Tibial nerve (tissue), 4 donors: ENCODE measurements around the gene L3MBTL3. TPM values are rescaled to one million over a fixed set of nuclear protein-coding genes. Genes with fewer than 3 reads are reported as not detected.

Source experiments
- DNase-seq, 2 donors: peaks; one replicate each; pipeline ENCODE4 v3.0.0-alpha.2; 2019; ENCODE audit warnings: low spot score in 2 of 2
- H3K27ac ChIP-seq, 4 donors: fragments of 200-600 bp; sonication (generic) in 3 of 4; one replicate each; pipeline ENCODE4 v1.5.1; 2017 to 2019; ENCODE audit warnings: mild to moderate bottlenecking in 1 of 4
- H3K27me3 ChIP-seq, 2 donors: fragments of 200-600 bp; sonication (generic) in 1 of 2; one replicate each; pipeline versions ENCODE4 v1.5.1 to v1.6.0; 2017 to 2019
- H3K36me3 ChIP-seq, 3 donors: fragments of 200-600 bp; sonication (generic); one replicate each; pipeline ENCODE4 v1.5.1; 2018 to 2019
- H3K4me1 ChIP-seq, 4 donors: fragments of 200-600 bp; sonication (generic) in 3 of 4; one replicate each; pipeline ENCODE4 v1.5.1; 2017 to 2019
- H3K4me3 ChIP-seq, 4 donors: fragments of 200-600 bp; sonication (generic) in 3 of 4; one replicate each; pipeline ENCODE4 v1.5.1; 2017 to 2019; ENCODE audit warnings: mild to moderate bottlenecking in 1 of 4, moderate library complexity in 1 of 4
- H3K9me3 ChIP-seq, 4 donors: fragments of 200-600 bp; sonication (generic) in 3 of 4; one replicate each; pipeline ENCODE4 v1.5.1; 2017 to 2019
- EP300 ChIP-seq, 2 donors: sonication (generic); formaldehyde crosslinking; IDR thresholded peaks; one replicate each; pipeline ENCODE4 v1.6.1; 2017; ENCODE audit warnings: antibody characterized with exemption in 2 of 2, mild to moderate bottlenecking in 1 of 2
- POLR2A ChIP-seq, 2 donors: fragments of 450-650 bp; IDR thresholded peaks; one replicate each; pipeline ENCODE4 v1.6.1; 2017; ENCODE audit warnings: antibody characterized with exemption in 2 of 2, mild to moderate bottlenecking in 2 of 2, moderate library complexity in 2 of 2
- WGBS, 2 donors: methylation state at CpG; one replicate each; pipeline ENCODE4 v1.1.5; 2018; 5-methylcytosine and 5-hydroxymethylcytosine counted together
- total RNA-seq, 4 donors: library from RNA; depleted of rRNA; stranded (reverse); fragments of >200 nt; gene quantifications; one replicate each; pipeline ENCODE4 v1.1.0, GENCODE V29; 2016
- TF ChIP-seq, protein P1 (sequence below), 5 experiments: fragments of 200-600 bp in 3 of 5; fragments of 450-650 bp in 2 of 5; sonication (generic) in 3 of 5; IDR thresholded peaks; one replicate each; pipeline ENCODE4 v1.5.1; 2016 to 2019; ENCODE audit warnings: antibody characterized with exemption in 5 of 5, mild to moderate bottlenecking in 3 of 5, moderate library complexity in 2 of 5

Gene L3MBTL3
- total RNA-seq, 4 donors from 2014 or later, result 12.3 to 17.3 (median 14.4) TPM

DNA sequence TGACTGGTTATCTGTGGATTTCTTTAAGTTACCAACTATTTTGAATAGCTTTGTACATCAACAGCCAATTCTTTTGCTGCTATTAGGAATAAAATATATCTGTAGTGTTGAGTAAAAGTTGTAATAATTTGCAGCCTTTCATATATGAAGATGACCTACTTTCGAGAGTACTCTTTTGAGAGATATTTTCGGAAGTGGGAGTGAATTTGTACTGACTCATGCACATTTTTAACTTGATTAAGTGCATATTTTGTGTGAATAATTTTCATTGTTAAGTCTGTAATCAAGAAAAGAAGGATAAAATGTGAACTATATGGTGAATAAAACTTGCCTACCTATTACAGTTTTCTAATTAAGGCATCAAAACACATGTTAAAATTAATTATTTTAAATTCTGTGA, 51.9 kb downstream of the L3MBTL3 start:
- H3K27ac ChIP-seq, result no peak overlapping the region
- WGBS, 2 donors, result 30 to 38% methylated on average over 2 of the region's 2 CpGs
- DNase-seq, result no peak
- no peaks in the 10 kb centered on the region for H3K9me3 ChIP-seq
- H3K27me3 ChIP-seq, result no peaks in the 10 kb centered on the region
- H3K4me1 ChIP-seq, result peaks cover 0 to 8% (median 0%) of the 10 kb centered on the region in 4 donors
- TF ChIP-seq, protein P1, sequence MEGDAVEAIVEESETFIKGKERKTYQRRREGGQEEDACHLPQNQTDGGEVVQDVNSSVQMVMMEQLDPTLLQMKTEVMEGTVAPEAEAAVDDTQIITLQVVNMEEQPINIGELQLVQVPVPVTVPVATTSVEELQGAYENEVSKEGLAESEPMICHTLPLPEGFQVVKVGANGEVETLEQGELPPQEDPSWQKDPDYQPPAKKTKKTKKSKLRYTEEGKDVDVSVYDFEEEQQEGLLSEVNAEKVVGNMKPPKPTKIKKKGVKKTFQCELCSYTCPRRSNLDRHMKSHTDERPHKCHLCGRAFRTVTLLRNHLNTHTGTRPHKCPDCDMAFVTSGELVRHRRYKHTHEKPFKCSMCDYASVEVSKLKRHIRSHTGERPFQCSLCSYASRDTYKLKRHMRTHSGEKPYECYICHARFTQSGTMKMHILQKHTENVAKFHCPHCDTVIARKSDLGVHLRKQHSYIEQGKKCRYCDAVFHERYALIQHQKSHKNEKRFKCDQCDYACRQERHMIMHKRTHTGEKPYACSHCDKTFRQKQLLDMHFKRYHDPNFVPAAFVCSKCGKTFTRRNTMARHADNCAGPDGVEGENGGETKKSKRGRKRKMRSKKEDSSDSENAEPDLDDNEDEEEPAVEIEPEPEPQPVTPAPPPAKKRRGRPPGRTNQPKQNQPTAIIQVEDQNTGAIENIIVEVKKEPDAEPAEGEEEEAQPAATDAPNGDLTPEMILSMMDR (IDR thresholded peaks at IDR 0.05), result no peak
- TF ChIP-seq POLR2A (IDR thresholded peaks at IDR 0.05) (no peak), EP300 (IDR thresholded peaks at IDR 0.05) (no peak)
- H3K4me3 ChIP-seq, result no peak overlapping the region
- peaks cover 0 to 11% (median 0%) of the 10 kb centered on the region in 3 donors for H3K36me3 ChIP-seq

DNA sequence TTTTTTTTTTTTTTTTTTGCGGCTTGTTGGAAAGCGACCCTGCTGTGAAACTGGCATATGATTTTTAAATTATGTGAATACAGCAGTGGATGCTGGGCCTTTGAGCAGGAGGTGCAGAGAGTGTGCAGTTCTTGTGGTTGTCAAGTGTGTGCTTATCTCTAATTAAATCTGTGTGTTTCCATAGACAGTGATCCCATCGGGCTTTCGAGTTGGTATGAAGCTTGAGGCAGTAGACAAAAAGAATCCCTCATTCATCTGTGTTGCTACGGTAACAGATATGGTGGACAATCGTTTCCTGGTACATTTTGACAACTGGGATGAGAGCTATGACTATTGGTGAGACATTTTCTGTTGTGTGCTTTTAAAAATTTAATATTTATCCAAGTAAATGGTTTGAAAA, 52.4 kb downstream of the L3MBTL3 start:
- H3K9me3 ChIP-seq, result no peaks in the 10 kb centered on the region
- H3K27ac ChIP-seq, result no peak overlapping the region
- no peaks in the 10 kb centered on the region for H3K27me3 ChIP-seq
- H3K4me3 ChIP-seq, result no peak overlapping the region
- peaks cover 0 to 7% (median 0%) of the 10 kb centered on the region in 3 donors for H3K36me3 ChIP-seq
- peaks cover 0 to 8% (median 0%) of the 10 kb centered on the region in 4 donors for H3K4me1 ChIP-seq
- DNase-seq, result no peak
- TF ChIP-seq, protein P1 (IDR thresholded peaks at IDR 0.05), result no peak
- TF ChIP-seq EP300 (IDR thresholded peaks at IDR 0.05) (no peak), POLR2A (IDR thresholded peaks at IDR 0.05) (no peak)
- 62 to 66% methylated on average over 6 of the region's 6 CpGs for WGBS, 2 donors

DNA sequence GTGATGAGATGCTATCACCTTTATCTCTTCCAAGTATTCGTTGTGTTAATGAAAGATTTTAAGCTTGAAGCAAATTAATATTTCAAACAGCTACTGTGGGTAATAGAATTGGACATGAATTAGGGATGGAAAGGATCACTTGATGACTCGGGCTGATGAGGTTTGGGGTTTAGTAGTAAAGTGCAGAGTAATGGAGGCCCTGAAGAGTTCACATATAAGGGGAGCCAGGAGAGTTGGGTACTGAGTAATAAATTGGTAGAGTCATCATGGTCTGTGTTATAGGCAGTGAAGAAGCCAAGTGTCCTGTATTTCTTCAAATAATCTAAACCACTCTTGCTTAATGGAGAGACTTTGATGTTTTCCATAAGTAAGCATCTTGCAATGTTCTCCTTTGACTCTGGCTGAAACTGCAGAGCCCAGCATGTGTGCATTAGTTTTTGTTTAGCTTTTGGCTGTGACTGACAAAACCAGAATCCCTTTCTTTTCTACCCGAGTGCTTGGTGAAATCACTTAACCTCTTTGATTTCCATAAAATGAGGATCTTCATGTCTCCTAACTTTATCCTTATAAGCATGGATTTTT, 57.6 kb downstream of the L3MBTL3 start:
- H3K9me3 ChIP-seq, result no peaks in the 10 kb centered on the region
- TF ChIP-seq POLR2A (IDR thresholded peaks at IDR 0.05) (no peak), EP300 (IDR thresholded peaks at IDR 0.05) (no peak)
- TF ChIP-seq, protein P1 (IDR thresholded peaks at IDR 0.05), result no peak
- no peaks in the 10 kb centered on the region for H3K27me3 ChIP-seq
- no peak overlapping the region for H3K4me3 ChIP-seq
- peaks cover 0 to 4% (median 2%) of the 10 kb centered on the region in 4 donors for H3K4me1 ChIP-seq
- no peak for DNase-seq
- H3K27ac ChIP-seq, result no peak overlapping the region
- H3K36me3 ChIP-seq, result peaks cover 0 to 19% (median 0%) of the 10 kb centered on the region in 3 donors
- 69 to 78% methylated on average over 3 of the region's 3 CpGs for WGBS, 2 donors

DNA sequence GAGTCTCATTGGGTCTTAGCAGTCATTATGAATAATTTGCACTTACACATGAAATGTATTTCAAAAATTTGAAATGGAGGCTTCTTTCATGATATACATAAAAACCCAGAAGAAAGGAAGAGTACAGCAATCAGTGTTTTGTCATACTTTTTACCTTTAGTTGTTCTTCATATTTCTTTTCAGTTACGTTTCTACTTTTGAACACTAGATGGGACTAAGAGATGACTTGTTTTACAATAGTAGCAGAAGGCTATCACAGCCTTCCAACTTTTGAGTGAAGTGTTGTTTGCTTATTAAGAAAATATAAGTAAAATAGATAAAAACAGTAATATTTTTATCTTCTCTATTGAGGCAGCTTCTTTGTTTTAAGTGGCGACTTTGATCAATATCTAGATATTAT, 58.1 kb downstream of the L3MBTL3 start:
- peaks cover 0 to 4% (median 2%) of the 10 kb centered on the region in 4 donors for H3K4me1 ChIP-seq
- TF ChIP-seq POLR2A (IDR thresholded peaks at IDR 0.05), result no peak
- TF ChIP-seq, protein P1 (IDR thresholded peaks at IDR 0.05), result no peak
- no peak for TF ChIP-seq EP300 (IDR thresholded peaks at IDR 0.05)
- no peak overlapping the region for H3K27ac ChIP-seq
- H3K9me3 ChIP-seq, result no peaks in the 10 kb centered on the region
- H3K36me3 ChIP-seq, result peaks cover 0 to 21% (median 0%) of the 10 kb centered on the region in 3 donors
- DNase-seq, result no peak
- WGBS, 2 donors, result 62 to 87% methylated on average over 2 of the region's 2 CpGs
- H3K4me3 ChIP-seq, result no peak overlapping the region
- H3K27me3 ChIP-seq, result no peaks in the 10 kb centered on the region

DNA sequence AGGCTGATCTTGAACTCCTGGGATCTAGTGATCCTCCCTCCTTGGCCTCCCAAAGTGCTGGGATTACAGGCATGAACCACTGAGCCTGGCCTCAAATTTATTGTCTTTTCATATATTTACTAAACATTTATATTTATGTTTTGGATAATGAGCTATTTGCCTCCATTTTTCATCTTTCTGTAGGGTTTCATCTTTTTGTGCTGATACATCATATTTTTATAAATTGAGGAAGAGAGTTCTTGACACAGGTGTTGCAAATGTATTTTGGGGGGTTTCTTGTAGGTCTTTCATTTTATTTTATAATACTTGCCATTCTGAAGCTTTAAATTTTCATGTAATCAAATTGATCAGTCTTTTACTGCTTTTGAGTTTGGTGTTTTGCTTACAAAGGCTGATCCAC, 72.4 kb downstream of the L3MBTL3 start:
- Histone ChIP-seq H3K36me3 (peaks cover 0 to 16% (median 0%) of the 10 kb centered on the region in 3 donors), H3K27ac (no peak overlapping the region), H3K9me3 (no peaks in the 10 kb centered on the region), H3K27me3 (no peaks in the 10 kb centered on the region), H3K4me1 (no peaks in the 10 kb centered on the region), H3K4me3 (no peak overlapping the region)
- no peak for TF ChIP-seq POLR2A (IDR thresholded peaks at IDR 0.05)
- TF ChIP-seq, protein P1 (IDR thresholded peaks at IDR 0.05), result no peak
- no peak for TF ChIP-seq EP300 (IDR thresholded peaks at IDR 0.05)
- DNase-seq, result no peak
